ENCODE measurements around the gene CCDC120.

CCDC120 gene

GRCh38 chrX:49089553-49089952 is 30.8 kb downstream of the CCDC120 start:
- no peaks in the 10 kb centered on the region for H3K36me3 ChIP-seq (ENCODE audit: control insufficient read depth in 5 of 5, insufficient read depth in 5 of 5, low read length in 5 of 5)
- no peak overlapping the region for H3K27ac ChIP-seq (ENCODE audit: low read depth, low read length)
- H3K4me1 ChIP-seq (ENCODE audit: control insufficient read depth in 5 of 5, insufficient read depth in 5 of 5, low read length in 5 of 5): no peaks in the 10 kb centered on the region
- no peak overlapping the region for H3K4me3 ChIP-seq (ENCODE audit: low read depth in 1 of 5, low read length in 5 of 5)
- H3K9ac ChIP-seq (ENCODE audit: low read length in 5 of 5): no peak overlapping the region
- H3K9me3 ChIP-seq (ENCODE audit: control insufficient read depth in 5 of 5, low read length in 5 of 5): no peaks in the 10 kb centered on the region
- peaks cover 0 to 6% (median 0%) of the 10 kb centered on the region in 5 donors for H3K27me3 ChIP-seq (ENCODE audit: control insufficient read depth in 5 of 5, insufficient read depth in 4 of 5, low read length in 5 of 5)

DNA sequence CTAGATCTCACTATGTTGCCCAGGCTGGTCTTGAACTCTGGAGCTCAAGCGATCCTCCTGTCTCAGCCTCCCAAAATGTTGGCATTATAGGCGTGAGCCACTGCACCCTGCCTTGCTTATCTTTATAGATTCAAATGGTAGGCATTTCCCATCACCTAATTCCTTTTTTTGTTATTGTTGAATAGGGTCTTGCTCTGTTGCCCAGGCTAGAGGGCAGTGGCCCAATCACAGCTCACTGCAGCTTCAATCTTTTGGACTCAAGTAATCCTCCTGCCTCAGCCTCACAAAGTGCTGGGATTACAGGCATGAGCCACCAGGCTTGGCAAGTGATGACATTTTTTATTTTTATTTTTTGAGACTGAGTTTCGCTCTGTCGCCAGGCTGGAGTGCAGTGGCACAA is 37.6 kb downstream of the CCDC120 start:
- Histone ChIP-seq H3K9me3 (ENCODE audit: control insufficient read depth in 5 of 5, low read length in 5 of 5) (peaks cover 0 to 4% (median 0%) of the 10 kb centered on the region in 5 donors), H3K27ac (ENCODE audit: low read depth, low read length) (no peak overlapping the region), H3K36me3 (ENCODE audit: control insufficient read depth in 5 of 5, insufficient read depth in 5 of 5, low read length in 5 of 5) (no peaks in the 10 kb centered on the region), H3K27me3 (ENCODE audit: control insufficient read depth in 5 of 5, insufficient read depth in 4 of 5, low read length in 5 of 5) (no peaks in the 10 kb centered on the region), H3K9ac (ENCODE audit: low read length in 5 of 5) (no peak overlapping the region), H3K4me1 (ENCODE audit: control insufficient read depth in 5 of 5, insufficient read depth in 5 of 5, low read length in 5 of 5) (peaks cover 0 to 5% (median 4%) of the 10 kb centered on the region in 5 donors), H3K4me3 (ENCODE audit: low read depth in 1 of 5, low read length in 5 of 5) (no peak overlapping the region)

- Histone ChIP-seq H3K4me1 (ENCODE audit: control insufficient read depth in 5 of 5, insufficient read depth in 5 of 5, low read length in 5 of 5) (peaks cover 0 to 10% (median 4%) of the 10 kb centered on the region in 5 donors), H3K9ac (ENCODE audit: low read length in 5 of 5) (peak overlapping the region; percentile 51 to 84 (median 82)), H3K27me3 (ENCODE audit: control insufficient read depth in 5 of 5, insufficient read depth in 4 of 5, low read length in 5 of 5) (peaks cover 0 to 2% (median 0%) of the 10 kb centered on the region in 5 donors), H3K27ac (ENCODE audit: low read depth, low read length) (peak overlapping the region; percentile 82), H3K9me3 (ENCODE audit: control insufficient read depth in 5 of 5, low read length in 5 of 5) (peaks cover 0 to 4% (median 0%) of the 10 kb centered on the region in 5 donors), H3K4me3 (ENCODE audit: low read depth in 1 of 5, low read length in 5 of 5) (peak overlapping the region; percentile 66 to 75 (median 72)), H3K36me3 (ENCODE audit: control insufficient read depth in 5 of 5, insufficient read depth in 5 of 5, low read length in 5 of 5) (no peaks in the 10 kb centered on the region)
These were observed 42.2 kb downstream of the CCDC120 start for GRCh38 chrX:49100704-49101628.

DNA sequence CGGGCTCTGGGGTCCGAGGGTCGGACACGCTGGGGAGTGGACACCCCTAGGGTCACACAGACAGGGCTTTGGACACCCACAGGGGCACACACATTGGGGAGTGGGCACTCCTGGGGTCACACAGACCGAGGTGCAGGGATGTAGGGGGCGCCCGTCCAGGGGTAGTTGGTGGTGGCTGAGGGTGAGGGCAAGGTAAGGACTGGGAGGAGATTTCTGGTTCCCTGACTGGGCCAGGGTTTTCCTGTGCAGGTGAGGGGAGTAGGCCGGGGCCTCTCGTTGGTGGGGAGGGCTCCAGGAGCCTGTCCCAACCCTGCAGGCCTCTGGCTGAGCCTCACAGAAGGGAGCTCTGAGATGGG is 42.8 kb downstream of the CCDC120 start:
- Histone ChIP-seq H3K9ac (ENCODE audit: low read length in 5 of 5) (peak overlapping the region in 3 of 5 donors; percentile 51 to 66 (median 59)), H3K4me1 (ENCODE audit: control insufficient read depth in 5 of 5, insufficient read depth in 5 of 5, low read length in 5 of 5) (peaks cover 0 to 10% (median 4%) of the 10 kb centered on the region in 5 donors), H3K9me3 (ENCODE audit: control insufficient read depth in 5 of 5, low read length in 5 of 5) (peaks cover 0 to 4% (median 0%) of the 10 kb centered on the region in 5 donors), H3K4me3 (ENCODE audit: low read depth in 1 of 5, low read length in 5 of 5) (peak overlapping the region in 4 of 5 donors; percentile 45 to 72 (median 60)), H3K27ac (ENCODE audit: low read depth, low read length) (peak overlapping the region; percentile 82), H3K36me3 (ENCODE audit: control insufficient read depth in 5 of 5, insufficient read depth in 5 of 5, low read length in 5 of 5) (no peaks in the 10 kb centered on the region), H3K27me3 (ENCODE audit: control insufficient read depth in 5 of 5, insufficient read depth in 4 of 5, low read length in 5 of 5) (peaks cover 0 to 3% (median 0%) of the 10 kb centered on the region in 5 donors)

GRCh38 chrX:49102190-49102589 is 43.4 kb downstream of the CCDC120 start:
- no peak overlapping the region for H3K27ac ChIP-seq (ENCODE audit: low read depth, low read length)
- no peaks in the 10 kb centered on the region for H3K36me3 ChIP-seq (ENCODE audit: control insufficient read depth in 5 of 5, insufficient read depth in 5 of 5, low read length in 5 of 5)
- H3K9ac ChIP-seq (ENCODE audit: low read length in 5 of 5): no peak overlapping the region

DNA sequence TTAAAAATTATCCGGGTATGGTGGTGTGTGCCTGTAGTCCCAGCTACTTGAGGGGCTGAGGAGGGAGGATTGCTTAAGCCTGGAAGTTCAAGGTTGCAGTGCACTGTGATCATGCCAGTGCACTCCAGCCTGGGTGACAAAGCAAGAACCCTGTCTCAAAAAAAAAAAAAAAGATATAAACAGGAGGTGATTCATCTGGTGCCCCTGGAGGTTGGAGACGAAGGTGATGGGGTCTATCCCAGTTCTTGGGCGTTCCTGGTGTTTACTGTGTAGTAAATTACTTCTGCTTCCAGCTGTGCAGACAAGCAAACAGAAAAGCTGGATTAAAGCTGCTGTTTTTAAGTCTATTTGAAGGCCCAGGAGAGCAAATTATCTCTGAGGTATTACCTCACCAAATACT is 44.8 kb downstream of the CCDC120 start:
- no peak overlapping the region for H3K4me3 ChIP-seq (ENCODE audit: low read depth in 1 of 5, low read length in 5 of 5)
- H3K27me3 ChIP-seq (ENCODE audit: control insufficient read depth in 5 of 5, insufficient read depth in 4 of 5, low read length in 5 of 5): peaks cover 0 to 3% (median 0%) of the 10 kb centered on the region in 5 donors
- no peak overlapping the region for H3K27ac ChIP-seq (ENCODE audit: low read depth, low read length)
- peaks cover 0 to 10% (median 4%) of the 10 kb centered on the region in 5 donors for H3K4me1 ChIP-seq (ENCODE audit: control insufficient read depth in 5 of 5, insufficient read depth in 5 of 5, low read length in 5 of 5)
- no peaks in the 10 kb centered on the region for H3K36me3 ChIP-seq (ENCODE audit: control insufficient read depth in 5 of 5, insufficient read depth in 5 of 5, low read length in 5 of 5)
- no peak overlapping the region for H3K9ac ChIP-seq (ENCODE audit: low read length in 5 of 5)
- H3K9me3 ChIP-seq (ENCODE audit: control insufficient read depth in 5 of 5, low read length in 5 of 5): peaks cover 0 to 4% (median 0%) of the 10 kb centered on the region in 5 donors

More at GRCh38 chrX:49102190-49102589, 43.4 kb downstream of the CCDC120 start:
- Histone ChIP-seq H3K27me3 (ENCODE audit: control insufficient read depth in 5 of 5, insufficient read depth in 4 of 5, low read length in 5 of 5) (peaks cover 0 to 3% (median 0%) of the 10 kb centered on the region in 5 donors), H3K4me1 (ENCODE audit: control insufficient read depth in 5 of 5, insufficient read depth in 5 of 5, low read length in 5 of 5) (peaks cover 0 to 10% (median 4%) of the 10 kb centered on the region in 5 donors), H3K9me3 (ENCODE audit: control insufficient read depth in 5 of 5, low read length in 5 of 5) (peaks cover 0 to 4% (median 0%) of the 10 kb centered on the region in 5 donors), H3K4me3 (ENCODE audit: low read depth in 1 of 5, low read length in 5 of 5) (no peak overlapping the region)

DNA sequence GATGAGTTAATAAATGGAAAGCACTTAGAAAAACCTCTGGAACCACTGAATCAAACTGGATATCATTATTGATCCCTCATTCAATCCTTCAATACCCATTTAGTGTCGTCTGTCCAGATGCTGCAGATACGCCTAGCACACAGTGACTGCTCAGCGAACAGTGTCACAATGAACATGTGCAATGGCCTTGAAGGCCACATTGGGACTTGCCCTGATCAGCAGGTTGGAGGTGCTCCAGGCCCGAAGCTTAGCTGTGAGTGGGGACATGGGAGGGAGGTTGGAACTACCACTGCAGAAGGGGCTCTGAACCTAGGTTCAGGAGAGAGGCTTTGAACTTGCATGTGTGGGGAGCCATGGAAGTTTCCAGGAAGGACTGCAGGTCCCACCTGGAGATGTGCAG is 47.5 kb downstream of the CCDC120 start:
- Histone ChIP-seq H3K9ac (ENCODE audit: low read length in 5 of 5) (no peak overlapping the region), H3K27ac (ENCODE audit: low read depth, low read length) (no peak overlapping the region), H3K4me1 (ENCODE audit: control insufficient read depth in 5 of 5, insufficient read depth in 5 of 5, low read length in 5 of 5) (peaks cover 0 to 6% (median 0%) of the 10 kb centered on the region in 5 donors), H3K36me3 (ENCODE audit: control insufficient read depth in 5 of 5, insufficient read depth in 5 of 5, low read length in 5 of 5) (peaks cover 0 to 8% (median 6%) of the 10 kb centered on the region in 5 donors), H3K27me3 (ENCODE audit: control insufficient read depth in 5 of 5, insufficient read depth in 4 of 5, low read length in 5 of 5) (peaks cover 0 to 3% (median 0%) of the 10 kb centered on the region in 5 donors), H3K4me3 (ENCODE audit: low read depth in 1 of 5, low read length in 5 of 5) (no peak overlapping the region), H3K9me3 (ENCODE audit: control insufficient read depth in 5 of 5, low read length in 5 of 5) (no peaks in the 10 kb centered on the region)

GRCh38 chrX:49106930-49107329 is 48.1 kb downstream of the CCDC120 start:
- Histone ChIP-seq H3K9me3 (ENCODE audit: control insufficient read depth in 5 of 5, low read length in 5 of 5) (no peaks in the 10 kb centered on the region), H3K27ac (ENCODE audit: low read depth, low read length) (no peak overlapping the region), H3K4me1 (ENCODE audit: control insufficient read depth in 5 of 5, insufficient read depth in 5 of 5, low read length in 5 of 5) (no peaks in the 10 kb centered on the region), H3K36me3 (ENCODE audit: control insufficient read depth in 5 of 5, insufficient read depth in 5 of 5, low read length in 5 of 5) (peaks cover 0 to 10% (median 6%) of the 10 kb centered on the region in 5 donors), H3K4me3 (ENCODE audit: low read depth in 1 of 5, low read length in 5 of 5) (no peak overlapping the region), H3K27me3 (ENCODE audit: control insufficient read depth in 5 of 5, insufficient read depth in 4 of 5, low read length in 5 of 5) (peaks cover 0 to 3% (median 2%) of the 10 kb centered on the region in 5 donors), H3K9ac (ENCODE audit: low read length in 5 of 5) (no peak overlapping the region)

GRCh38 chrX:49108641-49109040 is 49.8 kb downstream of the CCDC120 start:
- H3K27ac ChIP-seq (ENCODE audit: low read depth, low read length): no peak overlapping the region
- no peak overlapping the region for H3K9ac ChIP-seq (ENCODE audit: low read length in 5 of 5)
- H3K4me1 ChIP-seq (ENCODE audit: control insufficient read depth in 5 of 5, insufficient read depth in 5 of 5, low read length in 5 of 5): no peaks in the 10 kb centered on the region
- peaks cover 3 to 27% (median 20%) of the 10 kb centered on the region in 5 donors for H3K36me3 ChIP-seq (ENCODE audit: control insufficient read depth in 5 of 5, insufficient read depth in 5 of 5, low read length in 5 of 5)
- H3K4me3 ChIP-seq (ENCODE audit: low read depth in 1 of 5, low read length in 5 of 5): no peak overlapping the region
- peaks cover 0 to 7% (median 4%) of the 10 kb centered on the region in 5 donors for H3K27me3 ChIP-seq (ENCODE audit: control insufficient read depth in 5 of 5, insufficient read depth in 4 of 5, low read length in 5 of 5)
- H3K9me3 ChIP-seq (ENCODE audit: control insufficient read depth in 5 of 5, low read length in 5 of 5): no peaks in the 10 kb centered on the region

DNA sequence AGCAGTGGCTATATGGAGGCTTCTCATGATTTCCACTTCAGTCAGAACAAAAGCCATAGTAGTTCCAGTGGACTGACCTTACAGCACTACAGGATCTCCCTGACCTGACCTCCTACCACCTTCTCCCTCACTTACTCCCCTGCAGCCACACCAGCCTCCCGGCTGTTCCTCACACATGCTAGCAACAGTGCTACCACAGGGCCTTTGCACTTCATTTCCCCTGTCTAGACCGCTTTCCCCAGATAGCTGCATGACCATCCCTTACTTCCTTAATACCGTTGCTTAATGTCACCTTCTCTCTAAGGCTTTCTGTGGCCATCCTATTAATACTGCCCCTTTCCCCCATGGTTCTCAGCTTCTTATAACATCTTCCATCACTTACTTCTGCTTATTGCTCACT is 51.6 kb downstream of the CCDC120 start:
- Histone ChIP-seq H3K27ac (ENCODE audit: low read depth, low read length) (no peak overlapping the region), H3K9ac (ENCODE audit: low read length in 5 of 5) (no peak overlapping the region), H3K27me3 (ENCODE audit: control insufficient read depth in 5 of 5, insufficient read depth in 4 of 5, low read length in 5 of 5) (peaks cover 0 to 7% (median 6%) of the 10 kb centered on the region in 5 donors), H3K9me3 (ENCODE audit: control insufficient read depth in 5 of 5, low read length in 5 of 5) (no peaks in the 10 kb centered on the region), H3K4me3 (ENCODE audit: low read depth in 1 of 5, low read length in 5 of 5) (no peak overlapping the region), H3K4me1 (ENCODE audit: control insufficient read depth in 5 of 5, insufficient read depth in 5 of 5, low read length in 5 of 5) (no peaks in the 10 kb centered on the region), H3K36me3 (ENCODE audit: control insufficient read depth in 5 of 5, insufficient read depth in 5 of 5, low read length in 5 of 5) (peaks cover 3 to 32% (median 27%) of the 10 kb centered on the region in 5 donors)
